GM19238 (cell line): Measurements from ENCODE around the gene CAPN10.

Source experiments
- DNase-seq: peaks from one replicate; pipeline ENCODE4 v3.0.0; 2011; ENCODE audit warnings: low spot score; ENCODE audit not compliant: insufficient read length

Gene CAPN10

GRCh38 chr2:240589375-240589774 lies 2.8 kb downstream of the CAPN10 start:
- DNase-seq: no peak

- DNase-seq: no peak
Measured at GRCh38 chr2:240589850-240590525, 3.5 kb downstream of the CAPN10 start.

GRCh38 chr2:240590681-240591111 lies 4.2 kb downstream of the CAPN10 start:
- no peak for DNase-seq

- no peak for DNase-seq
Measured at GRCh38 chr2:240591226-240591625, 4.7 kb downstream of the CAPN10 start.

- no peak for DNase-seq
Measured at GRCh38 chr2:240591784-240592183, 5.2 kb downstream of the CAPN10 start.

- no peak for DNase-seq
Measured at GRCh38 chr2:240593026-240593702, 6.6 kb downstream of the CAPN10 start.

GRCh38 chr2:240593703-240594451 lies 7.3 kb downstream of the CAPN10 start:
- DNase-seq: no peak

- DNase-seq: no peak
Measured at GRCh38 chr2:240594511-240595380, 8.2 kb downstream of the CAPN10 start.

GRCh38 chr2:240595381-240596079 lies 9.0 kb downstream of the CAPN10 start:
- no peak for DNase-seq

- DNase-seq: no peak
Measured at GRCh38 chr2:240596080-240596460, 9.5 kb downstream of the CAPN10 start.

- DNase-seq: no peak
Measured at GRCh38 chr2:240596491-240596931, 10.0 kb downstream of the CAPN10 start.

GRCh38 chr2:240597054-240597418 lies 10.5 kb downstream of the CAPN10 start:
- no peak for DNase-seq

GRCh38 chr2:240597419-240598181 lies 11.1 kb downstream of the CAPN10 start:
- DNase-seq: no peak

- DNase-seq: no peak
Measured at GRCh38 chr2:240598311-240598911, 11.9 kb downstream of the CAPN10 start.

- DNase-seq: no peak
Measured at GRCh38 chr2:240599141-240599583, 12.6 kb downstream of the CAPN10 start.

GRCh38 chr2:240600451-240600961 lies 14.0 kb downstream of the CAPN10 start:
- no peak for DNase-seq

- DNase-seq: no peak
Measured at GRCh38 chr2:240601061-240601830, 14.7 kb downstream of the CAPN10 start.

GRCh38 chr2:240601831-240602160 lies 15.3 kb downstream of the CAPN10 start:
- DNase-seq: no peak
